Activated CD8-positive, alpha-beta memory T cell treated with anti-CD3 and anti-CD28 coated beads for 1 hour (primary cell): ENCODE measurements around the gene CWH43.
"Not testable (repeated sequence)": the region's sequence is repeated elsewhere in the genome, so short reads cannot be mapped to it uniquely, and the experiment has no call there.

Source experiments
- DNase-seq, 2 donors: peaks; one replicate each; pipeline ENCODE4 v3.0.0-alpha.2; 2020; ENCODE audit warnings: low read depth in 1 of 2; ENCODE audit errors: extremely low read depth in 1 of 2

The CWH43 gene

DNA sequence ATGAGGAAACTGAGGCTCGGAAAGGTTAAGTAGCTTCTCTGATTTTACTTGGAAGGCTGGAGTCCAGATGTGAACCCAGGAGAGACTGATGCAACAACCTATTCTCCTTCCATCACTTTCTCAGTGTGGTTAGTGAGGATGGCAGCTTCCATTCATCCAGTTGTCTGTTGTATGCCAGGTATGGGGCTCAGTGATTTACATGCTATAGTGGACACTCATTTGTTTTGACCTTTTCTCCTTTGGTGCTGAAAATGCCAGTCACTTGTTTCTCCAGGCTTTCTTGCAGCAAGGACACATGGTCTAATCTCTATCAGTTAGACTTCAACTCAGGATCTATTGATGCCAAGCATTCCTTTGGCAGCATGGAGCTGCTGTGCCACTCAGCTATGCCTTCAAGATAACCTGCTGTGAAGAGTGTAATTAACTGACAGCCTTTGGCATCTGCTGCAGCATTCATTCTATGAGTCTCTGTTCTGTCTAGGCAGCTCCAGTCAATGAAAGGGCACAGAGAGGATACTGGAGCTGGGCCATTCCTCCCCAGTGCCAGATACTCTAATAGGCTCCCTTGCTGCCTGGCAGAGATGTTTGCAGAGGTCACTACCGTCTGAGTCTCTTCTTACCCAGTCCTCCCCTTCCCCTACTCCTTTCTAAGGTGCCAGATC, 11.0 kb upstream of the CWH43 start:
- DNase-seq = no peak

GRCh38 chr4:48976041-48976440, 10.0 kb upstream of the CWH43 start:
- no peak for DNase-seq

DNA sequence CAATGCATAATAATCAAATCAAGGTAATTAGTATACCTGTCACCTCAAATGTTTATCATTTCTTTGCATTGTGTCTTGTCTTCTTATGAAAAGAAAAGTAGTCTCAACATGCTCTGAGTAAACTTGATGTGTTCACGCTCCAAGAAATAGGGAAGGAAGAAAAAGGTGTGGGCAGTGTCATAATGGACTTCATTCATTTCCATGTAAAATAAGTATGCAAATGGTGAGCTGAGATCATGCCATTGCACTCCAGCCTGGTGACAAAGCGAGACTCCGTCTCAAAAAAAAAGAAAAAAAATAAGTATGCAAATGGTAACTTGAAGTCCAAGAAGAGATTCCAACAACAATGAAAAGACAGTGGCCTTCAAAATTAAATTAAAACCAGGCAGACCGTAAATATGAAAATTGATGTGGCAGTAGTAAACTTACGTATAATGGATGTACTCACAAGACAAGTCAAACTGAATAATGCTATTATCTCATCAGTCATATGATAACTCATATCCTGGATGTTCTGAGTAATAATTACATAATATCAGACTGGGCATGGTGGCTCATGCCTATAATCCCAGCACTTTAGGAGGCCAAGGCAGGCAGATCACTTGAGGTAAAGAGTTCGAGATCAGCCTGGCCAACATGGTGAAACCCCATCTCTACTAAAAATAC, 6.0 kb upstream of the CWH43 start:
- no peak for DNase-seq

DNA sequence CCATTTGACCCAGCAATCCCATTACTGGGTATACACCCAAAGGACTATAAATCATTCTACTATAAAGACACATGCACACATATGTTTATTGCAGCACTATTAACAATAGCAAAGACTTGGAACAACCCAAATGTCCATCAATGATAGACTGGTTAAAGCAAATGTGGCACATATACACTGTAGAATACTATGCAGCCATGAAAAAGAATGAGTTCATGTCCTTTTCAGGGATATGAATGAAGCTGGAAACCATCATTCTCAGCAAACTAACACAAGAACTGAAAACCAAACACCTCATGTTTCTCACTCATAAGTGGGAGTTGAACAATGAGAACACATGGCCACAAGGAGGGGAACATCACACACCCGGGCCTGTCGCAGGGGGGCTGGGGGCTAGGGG, 2.1 kb upstream of the CWH43 start:
- DNase-seq = not testable (repeated sequence)

GRCh38 chr4:48985602-48985975, 486 bp upstream of the CWH43 start:
- no peak for DNase-seq

DNA sequence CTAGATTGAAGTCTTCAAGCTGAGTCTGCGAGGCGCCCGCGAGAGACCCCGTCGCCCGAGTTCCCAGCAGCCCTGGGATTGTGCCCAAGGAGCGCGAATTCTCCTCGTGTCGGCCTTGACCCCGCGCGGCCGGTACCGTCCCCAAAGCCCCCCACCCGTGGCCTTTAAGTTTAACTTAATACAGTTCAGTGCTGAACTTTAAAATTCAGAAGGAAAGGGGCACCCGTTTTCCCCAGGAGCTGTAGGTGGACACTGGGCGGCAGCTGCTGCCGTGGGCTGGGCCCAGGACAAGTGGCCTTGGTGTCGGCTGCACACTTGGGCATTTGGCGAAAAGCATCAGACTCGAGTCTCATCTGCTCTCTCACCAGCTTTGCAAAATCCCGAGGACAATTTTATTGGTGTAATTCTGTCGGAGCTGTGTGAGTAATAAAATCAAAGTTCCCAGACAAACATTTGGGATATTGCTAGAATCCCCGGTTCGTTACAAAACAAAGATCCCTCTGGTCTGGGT, 634 bp downstream of the CWH43 start:
- DNase-seq = no peak

DNA sequence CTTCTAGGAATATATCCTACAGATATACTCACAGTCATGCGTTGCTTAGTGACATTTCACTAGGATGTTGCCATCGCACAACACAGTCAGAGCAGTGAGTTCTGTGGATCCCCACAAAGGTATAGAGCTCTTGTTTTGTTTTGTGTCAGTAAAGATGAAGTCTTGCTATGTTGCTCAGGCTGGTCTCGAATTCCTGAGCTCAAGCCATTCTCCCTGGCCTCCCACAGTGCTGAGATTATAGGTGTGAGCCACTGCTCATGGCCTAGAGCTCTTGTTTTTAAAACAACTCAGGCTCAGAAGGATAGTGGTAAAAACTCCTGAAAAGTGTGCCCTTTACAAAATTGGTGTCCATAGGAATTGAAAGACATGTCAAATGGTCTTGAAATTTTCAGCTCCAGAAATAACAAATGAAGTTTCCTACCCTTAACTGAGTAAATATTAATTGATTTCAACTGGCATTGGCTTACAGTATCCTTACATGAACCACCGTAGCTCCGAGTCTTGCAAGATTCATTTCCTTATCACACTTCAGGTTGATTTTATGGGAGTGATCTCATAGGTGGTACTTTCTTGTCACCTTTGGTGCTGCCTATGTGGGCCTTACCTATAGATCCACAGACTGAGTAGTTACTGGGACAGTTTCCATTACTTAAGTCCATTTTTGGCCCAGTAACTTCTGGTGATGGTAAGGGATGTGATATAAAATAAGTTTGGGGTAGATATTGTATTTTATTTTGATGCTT, 3.6 kb downstream of the CWH43 start:
- DNase-seq = no peak

- no peak for DNase-seq
Observed at GRCh38 chr4:48991357-48991756, 5.3 kb downstream of the CWH43 start.

DNA sequence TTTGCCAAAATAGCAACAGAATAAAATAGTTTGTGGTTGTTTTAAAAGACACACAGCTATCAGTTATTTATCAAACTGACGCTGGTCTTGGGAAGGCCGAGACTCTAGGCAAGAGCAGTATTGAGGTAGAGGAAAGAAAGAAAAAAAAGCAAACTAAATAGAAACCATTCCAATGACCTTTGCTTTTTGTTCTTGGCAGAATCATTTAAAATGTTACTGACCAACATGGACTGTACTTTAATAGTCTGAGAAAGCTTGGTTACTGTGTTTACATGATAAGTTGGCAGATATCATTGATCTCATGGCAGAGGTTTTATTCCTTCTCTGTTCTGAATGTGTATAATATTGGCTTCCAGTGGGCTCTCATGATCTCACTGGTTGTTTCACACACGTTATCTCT, 11.9 kb downstream of the CWH43 start:
- no peak for DNase-seq

GRCh38 chr4:48998440-48998839, 12.4 kb downstream of the CWH43 start:
- DNase-seq = no peak

- DNase-seq = no peak
Observed at GRCh38 chr4:49000806-49001205, 14.7 kb downstream of the CWH43 start.

GRCh38 chr4:49002931-49003330, 16.9 kb downstream of the CWH43 start:
- no peak for DNase-seq

DNA sequence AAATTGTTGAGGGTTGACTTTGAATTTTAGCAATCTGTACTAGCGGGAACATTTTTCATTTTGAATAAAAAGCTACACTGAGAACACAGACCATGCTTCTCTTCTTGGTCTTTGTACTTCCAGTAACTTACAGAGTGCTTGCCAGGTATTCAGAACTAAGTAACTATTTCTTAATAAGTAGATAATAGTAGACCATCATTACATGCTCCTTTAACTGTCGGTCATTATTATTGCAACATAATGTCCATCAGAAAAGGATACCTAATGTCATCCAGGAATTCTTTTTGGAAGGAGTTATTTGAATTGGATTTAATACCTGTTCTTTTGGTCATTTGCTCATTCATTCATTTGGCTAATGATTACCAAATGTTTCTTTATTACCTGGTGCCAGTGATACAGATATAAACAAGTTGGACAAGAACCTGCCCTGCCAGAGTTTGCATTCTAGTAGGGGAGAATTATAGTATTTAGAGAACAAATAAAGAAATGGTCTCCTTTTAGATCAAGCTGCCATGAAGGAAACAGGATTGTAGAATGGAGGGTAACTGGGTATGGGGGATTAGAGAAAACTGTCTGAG, 32.7 kb downstream of the CWH43 start:
- DNase-seq = no peak

DNA sequence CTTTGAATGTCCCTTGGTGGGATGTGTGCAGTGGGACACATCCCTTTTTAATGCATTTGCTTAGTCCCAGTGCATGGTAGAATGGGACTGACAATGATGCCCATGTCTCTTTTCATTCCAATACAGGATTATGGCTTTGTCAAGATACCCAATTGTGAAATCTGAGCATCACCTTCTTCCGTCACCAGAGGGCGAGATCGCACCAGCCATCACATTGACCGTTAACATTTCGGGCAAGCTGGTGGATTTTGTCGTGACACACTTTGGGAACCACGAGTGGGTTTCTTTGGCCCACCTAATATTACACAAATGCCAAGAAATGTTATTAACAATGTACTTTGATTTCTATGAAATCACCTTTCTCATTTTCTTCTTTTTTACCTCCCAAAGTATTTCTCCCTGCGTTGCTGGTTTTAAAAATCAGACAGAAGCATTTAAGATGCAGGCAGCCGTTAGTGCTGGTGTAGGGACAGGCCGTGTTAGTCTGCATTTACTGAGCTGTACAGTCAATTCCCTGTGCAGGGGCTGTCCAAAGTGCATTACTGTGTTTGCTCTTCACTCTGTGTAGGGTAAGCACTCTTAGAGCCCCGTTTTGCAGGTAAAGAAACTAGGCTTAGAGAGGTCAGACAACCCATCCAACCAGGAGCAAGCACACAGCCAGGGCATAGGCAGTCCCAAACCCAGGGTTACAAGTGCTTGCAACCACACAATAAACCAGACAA, 46.5 kb downstream of the CWH43 start:
- DNase-seq = no peak

- no peak for DNase-seq
Observed at GRCh38 chr4:49036528-49036927, 50.5 kb downstream of the CWH43 start.

- DNase-seq = no peak
Observed at GRCh38 chr4:49044270-49044669, 58.2 kb downstream of the CWH43 start.

GRCh38 chr4:49058306-49058705, 72.2 kb downstream of the CWH43 start:
- no peak for DNase-seq

DNA sequence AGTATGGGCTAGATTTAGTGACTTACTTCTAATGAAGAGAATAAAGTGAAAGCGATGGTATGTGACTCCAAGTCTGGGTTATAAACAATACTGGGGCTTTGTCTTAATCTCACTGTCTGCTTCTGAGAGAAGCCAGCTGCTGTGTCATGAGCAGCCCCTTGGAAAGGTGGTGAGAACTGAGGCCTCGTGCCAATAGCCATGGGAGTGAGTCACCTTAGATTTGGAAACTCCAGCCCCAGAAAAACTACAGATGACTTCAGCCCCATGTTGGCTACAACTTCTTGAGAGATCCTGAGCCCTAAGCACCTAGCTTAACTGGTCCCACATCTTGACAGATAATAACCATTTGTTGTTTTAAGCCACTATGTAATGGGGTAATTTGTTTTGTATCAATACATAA, 77.6 kb downstream of the CWH43 start:
- DNase-seq = no peak

DNA sequence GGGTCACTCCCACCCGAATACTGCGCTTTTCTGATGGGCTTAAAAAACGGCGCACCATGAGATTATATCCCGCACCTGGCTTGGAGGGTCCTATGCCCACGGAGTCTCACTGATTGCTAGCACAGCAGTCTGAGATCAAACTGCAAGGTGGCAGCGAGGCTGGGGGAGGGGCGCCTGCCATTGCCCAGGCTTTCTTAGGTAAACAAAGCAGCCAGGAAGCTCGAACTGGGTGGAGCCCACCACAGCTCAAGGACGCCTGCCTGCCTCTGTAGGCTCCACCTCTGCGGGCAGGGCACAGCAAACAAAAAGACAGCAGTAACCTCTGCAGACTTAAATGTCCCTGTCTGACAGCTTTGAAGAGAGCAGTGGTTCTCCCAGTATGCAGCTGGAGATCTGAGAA, 86.1 kb downstream of the CWH43 start:
- DNase-seq = not testable (repeated sequence)

GRCh38 chr4:49091883-49092282, 105.8 kb downstream of the CWH43 start:
- DNase-seq = not testable (repeated sequence)

DNA sequence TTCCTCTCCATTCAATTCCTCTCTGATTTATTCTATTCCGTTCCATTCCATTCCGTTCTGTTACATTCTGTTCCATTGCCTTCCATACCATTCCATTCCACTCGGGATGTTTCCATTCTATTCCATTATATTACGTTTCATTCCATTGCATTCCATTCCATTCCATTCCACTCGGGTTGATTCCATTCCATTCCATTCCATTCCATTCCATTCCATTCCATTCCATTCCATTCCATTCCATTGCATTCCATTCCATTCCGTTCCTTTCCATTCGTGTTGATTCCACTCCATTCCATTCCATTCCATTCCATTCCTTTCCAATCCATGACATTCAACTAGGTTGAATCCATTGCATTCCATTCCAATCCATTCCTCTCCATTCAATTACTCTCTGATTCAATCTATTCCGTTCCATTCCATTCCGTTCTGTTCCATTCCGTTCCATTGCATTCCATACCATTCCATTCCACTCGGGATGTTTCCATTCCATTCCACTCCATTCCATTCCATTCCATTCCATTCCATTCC, 106.6 kb downstream of the CWH43 start:
- DNase-seq = not testable (repeated sequence)
